NCI-H187 treated with DMSO at 0.1 percent for 48 hours (cell line): ENCODE data around the gene C2orf68.
"Not testable (repeated sequence)": the region's sequence is repeated elsewhere in the genome, so short reads cannot be mapped to it uniquely, and the experiment has no call there.

ENCODE experiments used
- DNase-seq: peaks from one replicate; lab custom pipeline; 2025; lab: John Stamatoyannopoulos, UW

C2orf68 gene

GRCh38 chr2:85598594-85599340 is 13.1 kb downstream of the C2orf68 start:
- no peak for DNase-seq

GRCh38 chr2:85597241-85597640 is 14.6 kb downstream of the C2orf68 start:
- DNase-seq: no peak

GRCh38 chr2:85596486-85597143 is 15.3 kb downstream of the C2orf68 start:
- no peak for DNase-seq

- DNase-seq: no peak
Measured at GRCh38 chr2:85596026-85596333, 15.9 kb downstream of the C2orf68 start.

GRCh38 chr2:85595301-85596025 is 16.4 kb downstream of the C2orf68 start, which contains the start of gene RNF181:
Gene RNF181, plus strand, starts transcription at chr2:85595745. Its CDS starts 19 bp downstream, at chr2:85595764.
- DNase-seq: peak; percentile 95

GRCh38 chr2:85594715-85595300 is 17.1 kb downstream of the C2orf68 start:
- DNase-seq: no peak

- DNase-seq: no peak
Measured at GRCh38 chr2:85593023-85593422, 18.8 kb downstream of the C2orf68 start.

- not testable (repeated sequence) for DNase-seq
Measured at GRCh38 chr2:85592299-85592698, 19.6 kb downstream of the C2orf68 start.

- no peak for DNase-seq
Measured at GRCh38 chr2:85591563-85591962, 20.3 kb downstream of the C2orf68 start.

- DNase-seq: no peak
Measured at GRCh38 chr2:85590950-85591349, 20.9 kb downstream of the C2orf68 start.

- DNase-seq: no peak
Measured at GRCh38 chr2:85589982-85590791, 21.7 kb downstream of the C2orf68 start.

- no peak for DNase-seq
Measured at GRCh38 chr2:85589181-85589580, 22.7 kb downstream of the C2orf68 start.

- no peak for DNase-seq
Measured at GRCh38 chr2:85588645-85589044, 23.2 kb downstream of the C2orf68 start.

- DNase-seq: no peak
Measured at GRCh38 chr2:85588236-85588635, 23.6 kb downstream of the C2orf68 start.

- DNase-seq: no peak
Measured at GRCh38 chr2:85585781-85586105, 26.1 kb downstream of the C2orf68 start.

GRCh38 chr2:85584857-85585780 is 26.7 kb downstream of the C2orf68 start:
- no peak for DNase-seq

GRCh38 chr2:85584354-85584856 is 27.5 kb downstream of the C2orf68 start, which contains the start of gene VAMP5:
Gene VAMP5, plus strand, starts transcription at chr2:85584431. Its CDS starts 60 bp downstream, at chr2:85584491.
- no peak for DNase-seq

GRCh38 chr2:85583667-85584353 is 28.1 kb downstream of the C2orf68 start:
- no peak for DNase-seq

- no peak for DNase-seq
Measured at GRCh38 chr2:85582492-85582891, 29.4 kb downstream of the C2orf68 start.

GRCh38 chr2:85580206-85580605 is 31.7 kb downstream of the C2orf68 start:
- no peak for DNase-seq
